Neuronal stem cell (in vitro differentiated cells): ENCODE measurements around the gene DCT.

ENCODE experiments used
- DNase-seq: peaks from one replicate; pipeline ENCODE4 v3.0.0-alpha.2; 2013; ENCODE audit warnings: low spot score
- H2AFZ ChIP-seq: one replicate; pipeline ENCODE4 v1.6.1; 2013; ENCODE audit warnings: mild to moderate bottlenecking, low read length, inconsistent platforms
- H2AK5ac ChIP-seq: 2 replicates; pipeline ENCODE4 v1.6.1; 2013; ENCODE audit warnings: low read depth, mild to moderate bottlenecking, inconsistent platforms, low read length, moderate library complexity, mixed read lengths
- H2BK120ac ChIP-seq: 2 replicates; pipeline ENCODE4 v1.6.1; 2013; ENCODE audit warnings: low read depth, mild to moderate bottlenecking, inconsistent platforms, low read length, moderate library complexity, mixed read lengths
- H2BK12ac ChIP-seq: one replicate; pipeline ENCODE4 v1.6.1; 2013; ENCODE audit warnings: low read length, inconsistent platforms
- H2BK15ac ChIP-seq: 2 replicates; pipeline ENCODE4 v1.6.1; 2013; ENCODE audit warnings: mild to moderate bottlenecking, low read length, inconsistent platforms, mixed read lengths
- H2BK5ac ChIP-seq: one replicate; pipeline ENCODE4 v1.6.1; 2013; ENCODE audit warnings: inconsistent platforms, mild to moderate bottlenecking, low read length, moderate library complexity
- H3K14ac ChIP-seq: one replicate; pipeline ENCODE4 v1.6.1; 2013; ENCODE audit warnings: low read length, inconsistent platforms
- H3K18ac ChIP-seq: 2 replicates; pipeline ENCODE4 v1.6.1; 2013; ENCODE audit warnings: low read length, inconsistent platforms
- H3K23ac ChIP-seq: 2 replicates; pipeline ENCODE4 v1.6.1; 2013; ENCODE audit warnings: low read depth, mild to moderate bottlenecking, mixed read lengths, low read length, inconsistent platforms; ENCODE audit not compliant: poor library complexity
- H3K27ac ChIP-seq: replicated peaks from 3 replicates; pipeline ENCODE4 v1.5.1; 2013; ENCODE audit warnings: low read length, inconsistent platforms
- H3K27me3 ChIP-seq, 3 experiments: 2 replicates each; pipeline ENCODE4 v1.6.1; 2013; ENCODE audit warnings: low read length in 3 of 3, mild to moderate bottlenecking in 2 of 3, inconsistent platforms in 1 of 3, low read depth in 1 of 3, mixed read lengths in 1 of 3, moderate library complexity in 1 of 3; ENCODE audit not compliant: control insufficient read depth in 3 of 3, insufficient read depth in 3 of 3
- H3K36me3 ChIP-seq, 2 donors: replicated peaks in 1 of 2; 2 replicates each; pipeline ENCODE4 v1.6.1; 2013; ENCODE audit warnings: low read length in 2 of 2; ENCODE audit not compliant: control insufficient read depth in 2 of 2, insufficient read depth in 2 of 2
- H3K4ac ChIP-seq: 2 replicates; pipeline ENCODE4 v1.6.1; 2013; ENCODE audit warnings: inconsistent platforms, mild to moderate bottlenecking, low read length, moderate library complexity
- H3K4me1 ChIP-seq, 2 donors: 1 replicate in 1 of 2; 2 replicates in 1 of 2; pipeline ENCODE4 v1.6.1; 2013; ENCODE audit warnings: low read length in 2 of 2, low read depth in 1 of 2; ENCODE audit not compliant: control insufficient read depth in 2 of 2, insufficient read depth in 1 of 2
- H3K4me2 ChIP-seq: one replicate; pipeline ENCODE4 v1.6.1; 2013; ENCODE audit warnings: mild to moderate bottlenecking, low read length, inconsistent platforms; ENCODE audit not compliant: insufficient read depth, poor library complexity, severe bottlenecking
- H3K4me3 ChIP-seq, 2 donors: 2 replicates each; pipeline ENCODE4 v1.5.1; 2013; ENCODE audit warnings: low read length in 2 of 2, mild to moderate bottlenecking in 2 of 2, inconsistent platforms in 1 of 2, moderate library complexity in 1 of 2
- H3K79me1 ChIP-seq: one replicate; pipeline ENCODE4 v1.6.1; 2013; ENCODE audit warnings: low read depth, mild to moderate bottlenecking, inconsistent platforms, low read length, moderate library complexity
- H3K9ac ChIP-seq: one replicate; pipeline ENCODE4 v1.6.1; 2013; ENCODE audit warnings: mild to moderate bottlenecking, low read depth, low read length, inconsistent platforms; ENCODE audit not compliant: poor library complexity
- H3K9me3 ChIP-seq, 2 donors: replicated peaks in 1 of 2; 2 replicates each; pipeline versions ENCODE3 to v1.6.1; 2013; ENCODE audit warnings: low read length in 2 of 2, mild to moderate bottlenecking in 2 of 2, inconsistent platforms in 1 of 2, low read depth in 1 of 2, mixed read lengths in 1 of 2, moderate library complexity in 1 of 2; ENCODE audit not compliant: control insufficient read depth in 2 of 2, insufficient read depth in 1 of 2
- H4K8ac ChIP-seq: one replicate; pipeline ENCODE4 v1.6.1; 2013; ENCODE audit warnings: low read depth, mild to moderate bottlenecking, inconsistent platforms, low read length, moderate library complexity
- H4K91ac ChIP-seq: one replicate; pipeline ENCODE4 v1.6.1; 2013; ENCODE audit warnings: low read length, low read depth, mild to moderate bottlenecking, inconsistent platforms; ENCODE audit not compliant: poor library complexity
- WGBS, 2 donors: extraction: QIAGEN DNeasy Blood & Tissue Kit; methylation state at CpG; one replicate each; pipeline ENCODE4 v1.1.7; 2013; ENCODE audit warnings: missing lambda C conversion rate in 2 of 2, mixed read lengths in 1 of 2; ENCODE audit not compliant: insufficient read length in 2 of 2, insufficient replicate concordance in 1 of 2; ENCODE audit errors: extremely low coverage in 2 of 2; 5-methylcytosine and 5-hydroxymethylcytosine counted together

DCT gene

DNA sequence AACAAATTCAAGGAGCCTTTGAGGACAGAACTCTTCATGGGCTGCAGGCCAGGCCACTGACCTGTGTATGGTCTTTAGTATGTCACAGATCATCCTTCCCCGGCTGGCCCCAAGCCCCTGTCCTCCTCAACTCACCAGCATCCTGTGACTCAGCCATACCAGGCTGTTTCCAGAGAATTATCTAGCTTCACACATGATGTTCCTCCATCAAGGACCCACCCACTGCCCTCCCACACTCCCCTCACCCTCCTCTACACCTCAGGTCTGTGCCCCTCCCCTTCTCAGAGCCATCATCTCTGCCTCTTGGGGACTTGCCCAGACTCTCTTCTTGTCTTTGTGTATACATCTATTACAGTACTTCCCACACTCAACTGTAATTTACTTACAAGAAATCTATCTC is 14.7 kb downstream of the DCT start:
- Histone ChIP-seq H3K4ac (no peak overlapping the region), H3K4me2 (no peak overlapping the region)

DNA sequence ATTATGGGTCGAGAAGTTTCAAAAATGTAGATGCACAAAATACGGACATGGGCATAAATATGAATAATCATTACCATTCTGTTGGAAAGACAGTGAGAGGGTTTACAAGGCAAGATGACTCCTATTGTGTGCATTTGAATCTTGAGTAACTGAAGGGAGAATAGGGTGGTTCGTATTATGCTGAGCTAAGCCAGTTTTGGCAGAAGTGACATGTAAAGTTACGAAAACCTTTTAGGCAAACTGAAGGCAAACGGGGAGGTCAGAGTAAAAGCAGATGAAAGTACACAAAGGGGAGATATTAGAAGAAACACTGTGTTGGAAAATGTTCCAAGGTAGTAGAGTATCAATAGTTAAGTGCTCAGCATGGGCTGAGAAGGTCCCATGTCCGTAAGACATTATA is 16.8 kb downstream of the DCT start:
- Histone ChIP-seq H3K79me1 (no peaks in the 10 kb centered on the region), H3K18ac (no peak overlapping the region), H3K4me1 (no peaks in the 10 kb centered on the region), H2BK12ac (no peak overlapping the region), H3K36me3 (no peaks in the 10 kb centered on the region), H2AK5ac (no peak overlapping the region), H3K4me3 (no peak overlapping the region), H2BK15ac (no peak overlapping the region), H2AFZ (no peak overlapping the region), H3K27me3 (peaks cover 0 to 1% (median 0%) of the 10 kb centered on the region in 3 experiments), H3K4me2 (no peak overlapping the region), H3K27ac (no peak overlapping the region), H3K23ac (no peak overlapping the region), H3K9me3 (no peaks in the 10 kb centered on the region), H3K14ac (no peak overlapping the region), H4K8ac (no peak overlapping the region), H4K91ac (no peak overlapping the region), H3K4ac (no peak overlapping the region), H3K9ac (no peak overlapping the region), H2BK5ac (no peak overlapping the region), H2BK120ac (no peak overlapping the region)
- WGBS, 2 donors, result no CpG with 5 or more reads among the region's 6 CpGs
- DNase-seq, result no peak

More for the DNA sequence above, 14.7 kb downstream of the DCT start:
- H2BK15ac ChIP-seq, result no peak overlapping the region
- H3K4me3 ChIP-seq, result no peak overlapping the region
- H3K9me3 ChIP-seq, result no peaks in the 10 kb centered on the region
- H3K18ac ChIP-seq, result no peak overlapping the region
- H3K9ac ChIP-seq, result no peak overlapping the region
- no peak overlapping the region for H2BK12ac ChIP-seq
- H4K8ac ChIP-seq, result no peak overlapping the region
- H3K23ac ChIP-seq, result no peak overlapping the region
- H2BK120ac ChIP-seq, result no peak overlapping the region
- H3K27me3 ChIP-seq, result peaks cover 0 to 9% (median 0%) of the 10 kb centered on the region in 3 experiments
- no peak overlapping the region for H2AFZ ChIP-seq
- H3K27ac ChIP-seq, result no peak overlapping the region
- H3K14ac ChIP-seq, result no peak overlapping the region
- H2AK5ac ChIP-seq, result no peak overlapping the region
- no peak for DNase-seq
- H2BK5ac ChIP-seq, result no peak overlapping the region
- WGBS, 2 donors, result no CpG with 5 or more reads among the region's 1 CpG
- no peaks in the 10 kb centered on the region for H3K36me3 ChIP-seq
- no peak overlapping the region for H4K91ac ChIP-seq
- H3K4me1 ChIP-seq, result no peaks in the 10 kb centered on the region
- H3K79me1 ChIP-seq, result no peaks in the 10 kb centered on the region

DNA sequence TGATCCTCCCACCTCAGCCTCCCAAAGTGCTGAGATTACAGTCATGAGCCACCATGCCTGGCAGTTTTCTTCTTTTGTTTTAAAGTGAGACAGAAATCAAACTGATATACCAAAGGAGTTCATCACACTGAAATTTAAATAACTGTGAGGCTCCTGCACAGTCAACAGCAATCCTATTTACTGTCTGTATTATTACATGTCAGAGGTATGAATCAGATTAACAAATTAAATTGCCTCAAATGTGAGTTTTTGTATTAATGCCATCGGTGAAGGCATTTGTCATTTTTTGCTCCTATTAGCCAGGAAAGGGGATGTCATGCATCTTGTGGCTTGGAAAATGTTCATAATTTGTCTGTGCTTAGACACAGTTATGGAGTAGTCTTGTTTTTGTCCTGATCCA is 20.4 kb downstream of the DCT start:
- Histone ChIP-seq H3K4me1 (no peaks in the 10 kb centered on the region), H2BK120ac (no peak overlapping the region), H2BK15ac (no peak overlapping the region), H2BK5ac (no peak overlapping the region), H2AK5ac (no peak overlapping the region), H3K4me2 (no peak overlapping the region), H3K23ac (no peak overlapping the region), H3K27ac (no peak overlapping the region), H3K36me3 (no peaks in the 10 kb centered on the region), H3K4ac (no peak overlapping the region), H2BK12ac (no peak overlapping the region), H3K27me3 (peaks cover 0 to 4% (median 0%) of the 10 kb centered on the region in 3 experiments), H3K18ac (no peak overlapping the region), H4K8ac (no peak overlapping the region), H2AFZ (no peak overlapping the region), H3K79me1 (no peaks in the 10 kb centered on the region), H3K9me3 (no peaks in the 10 kb centered on the region), H4K91ac (no peak overlapping the region), H3K9ac (no peak overlapping the region), H3K4me3 (no peak overlapping the region), H3K14ac (no peak overlapping the region)
- no peak for DNase-seq
- WGBS, 2 donors, result no CpG with 5 or more reads among the region's 1 CpG

DNA sequence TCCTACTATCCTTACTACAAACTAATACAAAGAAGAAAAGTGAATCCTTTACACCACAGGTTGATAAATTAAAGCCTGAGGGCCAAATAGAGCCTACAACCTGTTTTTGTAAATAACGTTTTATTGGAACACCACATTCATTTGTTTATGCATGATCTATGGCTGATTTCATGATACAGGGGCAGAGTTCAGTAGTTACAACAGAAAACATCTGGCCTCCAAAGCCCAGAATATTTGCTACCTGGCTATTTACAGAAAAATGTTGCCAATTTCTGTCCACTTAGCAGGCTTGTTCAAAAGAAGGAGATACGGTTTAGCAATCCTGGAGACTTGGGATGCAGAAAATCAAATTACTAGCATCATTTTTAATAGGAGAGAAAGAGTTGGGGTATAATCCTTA is 24.1 kb downstream of the DCT start:
- no CpG with 5 or more reads among the region's 2 CpGs for WGBS, 2 donors
- Histone ChIP-seq H3K18ac (no peak overlapping the region), H3K27me3 (peaks cover 0 to 10% (median 0%) of the 10 kb centered on the region in 3 experiments), H3K4me1 (no peaks in the 10 kb centered on the region), H3K9me3 (no peaks in the 10 kb centered on the region), H2AFZ (no peak overlapping the region), H2BK5ac (no peak overlapping the region), H3K9ac (no peak overlapping the region), H3K23ac (no peak overlapping the region), H2BK15ac (no peak overlapping the region), H4K91ac (no peak overlapping the region), H2AK5ac (no peak overlapping the region), H3K36me3 (no peaks in the 10 kb centered on the region), H3K4me3 (no peak overlapping the region), H2BK12ac (no peak overlapping the region), H3K4ac (no peak overlapping the region), H3K4me2 (no peak overlapping the region), H3K27ac (no peak overlapping the region), H3K79me1 (no peaks in the 10 kb centered on the region), H3K14ac (no peak overlapping the region), H2BK120ac (no peak overlapping the region), H4K8ac (no peak overlapping the region)
- DNase-seq, result no peak
